BLaER1 treated with 17β-estradiol and CSF1 and Interleukin-3, amounts not matched to agents 10 nM and 100 nM (cell line): Measurements from ENCODE around the gene ETFA.

Experiments
- H3K27ac ChIP-seq, 11 experiments: shearing (Covaris generic); formaldehyde crosslinking; 2 replicates each; pipeline ENCODE4 v1.8.1; 2022
- H3K27me3 ChIP-seq, 11 experiments: shearing (Covaris generic); formaldehyde crosslinking; 2 replicates each; pipeline ENCODE4 v1.8.1; 2022
- H3K36me3 ChIP-seq, 11 experiments: shearing (Covaris generic); formaldehyde crosslinking; 2 replicates each; pipeline ENCODE4 v1.8.1; 2022
- H3K4me1 ChIP-seq, 10 experiments: shearing (Covaris generic); formaldehyde crosslinking; 2 replicates each; pipeline ENCODE4 v1.8.1; 2022
- H3K4me2 ChIP-seq, 11 experiments: shearing (Covaris generic); formaldehyde crosslinking; 2 replicates each; pipeline ENCODE4 v1.8.1; 2022
- H3K4me3 ChIP-seq, 10 experiments: shearing (Covaris generic); formaldehyde crosslinking; 2 replicates each; pipeline ENCODE4 v1.8.1; 2022
- H3K9ac ChIP-seq, 11 experiments: shearing (Covaris generic); formaldehyde crosslinking; 2 replicates each; pipeline ENCODE4 v1.8.1; 2022
- H3K9me3 ChIP-seq, 11 experiments: shearing (Covaris generic); formaldehyde crosslinking; replicated peaks in 1 of 11; 2 replicates each; pipeline ENCODE4 v1.8.1; 2022
- H4K20me1 ChIP-seq, 11 experiments: shearing (Covaris generic); formaldehyde crosslinking; 2 replicates each; pipeline ENCODE4 v1.8.1; 2022
- Cebpa-rat ChIP-seq, 11 experiments: shearing (Covaris generic); IDR thresholded peaks; 2 replicates each; pipeline ENCODE4 v1.8.1; 2022

ETFA gene

GRCh38 chr15:76178296-76179000 is 132.8 kb downstream of the ETFA start:
- Histone ChIP-seq H3K4me2 (no peak overlapping the region), H4K20me1 (no peaks in the 10 kb centered on the region; a peak in 1 of 22 replicates), H3K36me3 (no peaks in the 10 kb centered on the region), H3K9ac (no peak overlapping the region), H3K27me3 (no peaks in the 10 kb centered on the region), H3K4me3 (no peak overlapping the region), H3K27ac (no peak overlapping the region), H3K9me3 (peaks cover 0 to 6% (median 0%) of the 10 kb centered on the region in 11 experiments; a peak in 1 of 22 replicates), H3K4me1 (no peaks in the 10 kb centered on the region)
- TF ChIP-seq Cebpa-rat (IDR thresholded peaks at IDR 0.05), result no peak

- H3K4me2 ChIP-seq, result no peak overlapping the region
- H4K20me1 ChIP-seq, result no peaks in the 10 kb centered on the region; a peak in 1 of 22 replicates
- H3K4me1 ChIP-seq, result no peaks in the 10 kb centered on the region
- no peak overlapping the region for H3K4me3 ChIP-seq
- no peak for TF ChIP-seq Cebpa-rat (IDR thresholded peaks at IDR 0.05)
- H3K27ac ChIP-seq, result no peak overlapping the region
- H3K27me3 ChIP-seq, result no peaks in the 10 kb centered on the region
- no peaks in the 10 kb centered on the region for H3K36me3 ChIP-seq
- peaks cover 0 to 6% (median 0%) of the 10 kb centered on the region in 11 experiments; a peak in 1 of 22 replicates for H3K9me3 ChIP-seq
- no peak overlapping the region for H3K9ac ChIP-seq
Observed at GRCh38 chr15:76177491-76178040, 133.7 kb downstream of the ETFA start.

DNA sequence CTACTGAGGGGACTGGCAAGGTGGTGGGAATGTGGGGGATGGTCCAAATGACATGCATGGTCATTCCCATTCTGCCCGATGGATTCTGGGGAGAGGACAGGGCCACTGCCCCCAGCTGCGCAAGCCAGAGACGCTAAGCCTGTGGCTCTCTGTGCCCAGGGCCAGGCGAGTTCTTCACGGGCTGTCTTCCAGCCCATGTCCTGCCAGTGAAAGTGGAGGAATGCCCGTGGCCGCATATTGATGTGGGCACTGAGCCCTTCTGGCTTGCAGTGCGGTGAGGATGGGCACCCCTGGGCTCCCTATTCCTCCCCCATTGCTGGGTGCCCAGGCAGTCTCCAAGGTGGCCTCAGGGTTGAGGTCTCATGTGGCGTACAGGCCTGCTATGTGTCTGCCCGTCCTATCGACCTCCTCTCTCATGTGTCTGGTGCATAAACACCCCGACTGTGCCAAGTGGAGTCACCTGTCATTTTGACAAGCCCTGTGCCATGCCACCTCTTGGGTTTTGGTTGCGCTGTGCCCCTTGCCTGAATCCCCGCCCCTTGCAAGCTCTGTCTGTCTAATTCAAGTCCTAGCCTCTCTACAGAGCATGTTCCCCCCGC is 134.7 kb downstream of the ETFA start:
- no peaks in the 10 kb centered on the region for H3K36me3 ChIP-seq
- TF ChIP-seq Cebpa-rat (IDR thresholded peaks at IDR 0.05), result no peak
- H3K4me2 ChIP-seq, result no peak overlapping the region
- no peak overlapping the region for H3K4me3 ChIP-seq
- H3K9ac ChIP-seq, result no peak overlapping the region
- no peak overlapping the region for H3K27ac ChIP-seq
- H4K20me1 ChIP-seq, result no peaks in the 10 kb centered on the region; a peak in 1 of 22 replicates
- H3K27me3 ChIP-seq, result no peaks in the 10 kb centered on the region
- H3K9me3 ChIP-seq, result peaks cover 0 to 6% (median 0%) of the 10 kb centered on the region in 11 experiments; a peak in 1 of 22 replicates
- no peaks in the 10 kb centered on the region for H3K4me1 ChIP-seq

GRCh38 chr15:76176059-76176458 is 135.2 kb downstream of the ETFA start:
- H3K36me3 ChIP-seq, result no peaks in the 10 kb centered on the region
- peaks cover 0 to 6% (median 0%) of the 10 kb centered on the region in 11 experiments; a peak in 1 of 22 replicates for H3K9me3 ChIP-seq
- H3K4me2 ChIP-seq, result no peak overlapping the region
- H3K9ac ChIP-seq, result no peak overlapping the region
- H3K27ac ChIP-seq, result no peak overlapping the region
- no peaks in the 10 kb centered on the region for H3K4me1 ChIP-seq
- no peaks in the 10 kb centered on the region for H3K27me3 ChIP-seq
- no peaks in the 10 kb centered on the region for H4K20me1 ChIP-seq
- no peak for TF ChIP-seq Cebpa-rat (IDR thresholded peaks at IDR 0.05)
- no peak overlapping the region for H3K4me3 ChIP-seq

DNA sequence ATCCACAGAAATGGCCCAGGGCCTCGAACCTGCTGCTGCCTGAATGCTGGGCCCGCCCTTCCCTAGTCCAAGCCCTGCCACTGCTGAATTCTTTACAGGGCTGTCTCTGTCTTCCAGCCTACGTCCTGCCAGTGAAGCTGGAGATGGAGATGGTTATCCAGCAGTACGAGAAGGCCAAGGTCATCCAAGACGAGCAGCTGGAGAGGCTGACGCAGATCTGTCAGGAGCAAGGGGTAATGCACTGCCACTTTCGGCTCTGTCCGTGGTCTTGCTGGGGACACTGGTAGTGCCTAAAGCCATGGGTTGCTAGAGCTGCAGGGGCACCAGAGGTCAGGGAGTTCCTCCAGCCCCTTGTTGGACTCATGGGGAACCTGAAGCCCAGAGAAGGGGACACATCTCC is 135.8 kb downstream of the ETFA start:
- Histone ChIP-seq H3K4me1 (peaks cover 0 to 6% (median 0%) of the 10 kb centered on the region in 10 experiments; a peak in 5 of 20 replicates), H3K36me3 (no peaks in the 10 kb centered on the region), H3K9me3 (peaks cover 0 to 6% (median 0%) of the 10 kb centered on the region in 11 experiments; a peak in 1 of 22 replicates), H3K27me3 (no peaks in the 10 kb centered on the region), H4K20me1 (no peaks in the 10 kb centered on the region), H3K4me2 (no peak overlapping the region), H3K27ac (no peak overlapping the region), H3K4me3 (no peak overlapping the region), H3K9ac (no peak overlapping the region)
- no peak for TF ChIP-seq Cebpa-rat (IDR thresholded peaks at IDR 0.05)

DNA sequence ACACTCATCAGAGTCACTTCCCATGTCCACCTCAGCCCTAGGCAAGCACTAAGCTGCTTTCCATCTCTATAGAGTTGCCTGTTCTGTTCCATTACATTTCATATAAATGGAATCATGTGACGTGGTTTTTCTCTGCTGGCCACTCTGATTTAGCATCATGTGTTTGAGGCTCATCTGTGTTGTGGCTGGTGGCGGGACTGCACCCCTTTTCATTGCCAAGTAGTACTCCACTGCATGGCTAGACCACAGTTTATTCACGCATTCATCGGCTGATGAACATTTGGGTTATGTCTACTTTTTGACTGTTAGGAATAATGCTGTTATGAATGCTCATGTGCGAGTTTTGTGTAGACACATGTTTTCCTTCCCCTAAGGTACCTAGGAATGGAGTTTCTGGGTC is 136.6 kb downstream of the ETFA start:
- no peaks in the 10 kb centered on the region for H4K20me1 ChIP-seq
- no peak overlapping the region for H3K9ac ChIP-seq
- no peak overlapping the region for H3K27ac ChIP-seq
- peaks cover 0 to 6% (median 0%) of the 10 kb centered on the region in 11 experiments; a peak in 1 of 22 replicates for H3K9me3 ChIP-seq
- no peak overlapping the region for H3K4me3 ChIP-seq
- H3K4me1 ChIP-seq, result peaks cover 0 to 14% (median 0%) of the 10 kb centered on the region in 10 experiments; a peak in 7 of 20 replicates
- no peaks in the 10 kb centered on the region for H3K36me3 ChIP-seq
- no peaks in the 10 kb centered on the region for H3K27me3 ChIP-seq
- no peak overlapping the region for H3K4me2 ChIP-seq
- no peak for TF ChIP-seq Cebpa-rat (IDR thresholded peaks at IDR 0.05)

DNA sequence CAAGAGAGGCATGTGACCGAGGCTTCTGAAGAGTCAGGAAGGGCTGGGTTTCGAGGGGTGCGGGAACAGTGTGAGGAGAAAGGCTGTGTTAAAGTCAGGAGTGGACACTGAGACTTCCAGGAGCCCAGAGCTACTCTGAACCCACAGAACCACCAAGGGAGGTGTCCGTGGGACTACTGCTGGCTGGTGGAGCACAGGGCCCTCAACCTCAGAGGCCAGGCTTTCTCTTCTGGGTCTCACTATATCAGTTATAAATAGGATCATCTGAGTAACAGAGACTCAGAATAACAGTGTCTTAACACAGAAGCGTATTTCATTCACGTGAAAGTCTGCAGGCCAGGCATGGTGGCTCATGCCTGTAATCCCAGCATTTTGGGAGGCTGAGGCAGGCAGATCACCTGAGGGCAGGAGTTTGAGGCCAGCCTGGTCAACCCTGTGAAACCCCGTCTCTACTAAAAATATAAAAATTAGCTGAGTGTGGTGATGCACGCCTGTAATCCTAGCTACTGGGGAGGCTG is 137.9 kb downstream of the ETFA start:
- H3K27ac ChIP-seq, result no peak overlapping the region
- H4K20me1 ChIP-seq, result no peaks in the 10 kb centered on the region
- H3K9me3 ChIP-seq, result peaks cover 0 to 6% (median 0%) of the 10 kb centered on the region in 11 experiments; a peak in 1 of 22 replicates
- no peak overlapping the region for H3K4me3 ChIP-seq
- no peak for TF ChIP-seq Cebpa-rat (IDR thresholded peaks at IDR 0.05)
- H3K9ac ChIP-seq, result no peak overlapping the region
- no peak overlapping the region for H3K4me2 ChIP-seq
- H3K4me1 ChIP-seq, result peaks cover 0 to 26% (median 6%) of the 10 kb centered on the region in 10 experiments; a peak in 7 of 20 replicates
- H3K27me3 ChIP-seq, result no peaks in the 10 kb centered on the region
- no peaks in the 10 kb centered on the region for H3K36me3 ChIP-seq

DNA sequence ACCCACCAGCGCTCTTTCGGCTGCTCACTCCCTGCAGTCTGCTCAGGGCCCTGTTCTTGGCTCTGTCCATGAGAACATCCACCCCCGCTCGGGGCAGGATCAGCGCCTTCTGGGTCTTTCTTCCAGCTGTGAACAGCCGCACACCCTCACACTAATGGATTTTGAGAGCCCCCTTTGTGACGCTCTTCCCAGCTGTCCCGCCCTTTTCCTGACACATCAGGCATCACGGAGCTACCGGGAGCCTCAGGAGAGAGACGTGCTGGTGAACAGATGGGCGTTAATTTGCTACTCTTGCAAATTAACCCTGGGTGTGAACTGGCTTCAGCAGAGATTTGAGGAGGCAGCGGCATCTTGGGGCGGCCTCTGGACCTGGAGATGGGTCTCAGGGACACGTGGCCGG is 138.5 kb downstream of the ETFA start:
- Histone ChIP-seq H3K9ac (no peak overlapping the region), H3K4me2 (no peak overlapping the region), H3K9me3 (peaks cover 0 to 6% (median 0%) of the 10 kb centered on the region in 11 experiments; a peak in 1 of 22 replicates), H4K20me1 (no peaks in the 10 kb centered on the region), H3K36me3 (no peaks in the 10 kb centered on the region), H3K4me3 (no peak overlapping the region), H3K4me1 (peaks cover 0 to 26% (median 6%) of the 10 kb centered on the region in 10 experiments; a peak in 7 of 20 replicates), H3K27ac (no peak overlapping the region), H3K27me3 (no peaks in the 10 kb centered on the region)
- TF ChIP-seq Cebpa-rat (IDR thresholded peaks at IDR 0.05), result no peak
